Testis (tissue), 3 donors: Measurements from ENCODE around the gene B3GALNT2. TPM values are rescaled to one million over a fixed set of nuclear protein-coding genes. Genes with fewer than 3 reads are reported as not detected.
"Not testable (repeated sequence)": the region's sequence is repeated elsewhere in the genome, so short reads cannot be mapped to it uniquely, and the experiment has no call there.

ENCODE experiments used
- DNase-seq: peaks from one replicate; pipeline ENCODE4 v3.0.0-alpha.2; 2019
- H3K27ac ChIP-seq, 2 donors: fragments of 200-600 bp; sonication (generic); one replicate each; pipeline ENCODE4 v1.5.1; 2019
- H3K27me3 ChIP-seq: fragments of 200-600 bp; sonication (generic); one replicate; pipeline ENCODE4 v1.5.1; 2019
- H3K36me3 ChIP-seq: fragments of 200-600 bp; sonication (generic); one replicate; pipeline ENCODE4 v1.5.1; 2017; ENCODE audit warnings: low read depth; ENCODE audit errors: missing control alignments
- H3K4me1 ChIP-seq: fragments of 200-600 bp; sonication (generic); one replicate; pipeline ENCODE4 v1.5.1; 2019
- H3K4me3 ChIP-seq, 2 donors: fragments of 200-600 bp; sonication (generic); one replicate each; pipeline ENCODE4 v1.5.1; 2017 to 2019
- H3K9me3 ChIP-seq: fragments of 200-600 bp; sonication (generic); one replicate; pipeline ENCODE4 v1.5.1; 2017
- CTCF ChIP-seq, 3 experiments: fragments of 450-650 bp in 2 of 3; fragments of 200-600 bp in 1 of 3; sonication (generic) in 1 of 3; IDR thresholded peaks; one replicate each; pipeline ENCODE4 v1.5.1; 2016 to 2019; ENCODE audit warnings: antibody characterized with exemption in 3 of 3, mild to moderate bottlenecking in 2 of 3, moderate library complexity in 1 of 3
- POLR2A ChIP-seq: fragments of 450-650 bp; IDR thresholded peaks from one replicate; pipeline ENCODE4 v1.6.1; 2017; ENCODE audit warnings: antibody characterized with exemption, mild to moderate bottlenecking, moderate library complexity
- WGBS, 2 donors: methylation state at CpG; one replicate each; pipeline ENCODE4 v1.1.5; 2018; 5-methylcytosine and 5-hydroxymethylcytosine counted together
- intact Hi-C: fragments of 100-400 bp; cut with DNase I; formaldehyde crosslinking; loops from one replicate; pipeline ENCODE4 v1.15.1; 2023; ENCODE audit warnings: low total_unique reads
- polyA plus RNA-seq: library from polyadenylated mRNA; stranded (reverse); fragments of 350-450 nt; fragmentation: Illumina TruSeq; extraction: RNeasy Lipid Tissue Mini Kit (QIAGEN cat#74804); gene quantifications from one replicate; pipeline ENCODE4 v1.2.3, GENCODE V29; 2014; ENCODE audit warnings: low read depth, low replicate concordance; ENCODE audit not compliant: insufficient read depth
- total RNA-seq, 2 donors: library from RNA; depleted of rRNA; stranded (reverse); fragments of >200 nt; gene quantifications; one replicate each; pipeline ENCODE4 v1.2.3, GENCODE V29; 2016

The B3GALNT2 gene
- total and polyA plus RNA-seq, 3 donors from 2014 or later = 18.3 to 62.5 (median 32.3) TPM

- DNase-seq = no peak
- no peaks in the 10 kb centered on the region for H3K27me3 ChIP-seq
- H3K36me3 ChIP-seq = no peaks in the 10 kb centered on the region
- intact Hi-C loops = no loop called here
- H3K4me3 ChIP-seq = no peak overlapping the region
- no peak for TF ChIP-seq CTCF (IDR thresholded peaks at IDR 0.05)
- TF ChIP-seq POLR2A = no peak
- H3K27ac ChIP-seq = no peak overlapping the region
- WGBS, 2 donors = 93 to 97% methylated on average over 5 of the region's 5 CpGs
- no peaks in the 10 kb centered on the region for H3K4me1 ChIP-seq
- no peaks in the 10 kb centered on the region for H3K9me3 ChIP-seq
Observed at GRCh38 chr1:235483090-235483489, 21.2 kb downstream of the B3GALNT2 start.

GRCh38 chr1:235473806-235474205, 30.4 kb downstream of the B3GALNT2 start:
- DNase-seq = no peak
- Histone ChIP-seq H3K36me3 (no peaks in the 10 kb centered on the region), H3K27me3 (no peaks in the 10 kb centered on the region), H3K27ac (no peak overlapping the region), H3K4me3 (no peak overlapping the region), H3K4me1 (no peaks in the 10 kb centered on the region), H3K9me3 (no peaks in the 10 kb centered on the region)
- 74 to 79% methylated on average over 1 of the region's 1 CpG for WGBS, 2 donors
- TF ChIP-seq CTCF (IDR thresholded peaks at IDR 0.05) (no peak), POLR2A (no peak)
- intact Hi-C loops = no loop called here

GRCh38 chr1:235470741-235471439, 33.4 kb downstream of the B3GALNT2 start:
- TF ChIP-seq CTCF (IDR thresholded peaks at IDR 0.05) = no peak
- TF ChIP-seq POLR2A = no peak
- no peaks in the 10 kb centered on the region for H3K36me3 ChIP-seq
- no peaks in the 10 kb centered on the region for H3K4me1 ChIP-seq
- 73 to 83% methylated on average over 6 of the region's 6 CpGs for WGBS, 2 donors
- H3K9me3 ChIP-seq = no peaks in the 10 kb centered on the region
- H3K27ac ChIP-seq = no peak overlapping the region
- H3K4me3 ChIP-seq = no peak overlapping the region
- no peak for DNase-seq
- intact Hi-C loops = no loop called here
- no peaks in the 10 kb centered on the region for H3K27me3 ChIP-seq

- H3K36me3 ChIP-seq, H3K4me3 ChIP-seq, H3K27me3 ChIP-seq, intact Hi-C loops, DNase-seq, H3K4me1 ChIP-seq, H3K9me3 ChIP-seq, H3K27ac ChIP-seq: not testable (repeated sequence)
- WGBS, 2 donors = 95 to 100% methylated on average over 2 of the region's 2 CpGs
Observed at GRCh38 chr1:235469897-235470296, 34.4 kb downstream of the B3GALNT2 start.

GRCh38 chr1:235468970-235469369, 35.3 kb downstream of the B3GALNT2 start:
- Histone ChIP-seq H3K27me3 (no peaks in the 10 kb centered on the region), H3K4me1 (no peaks in the 10 kb centered on the region), H3K27ac (no peak overlapping the region), H3K4me3 (no peak overlapping the region), H3K36me3 (no peaks in the 10 kb centered on the region), H3K9me3 (no peaks in the 10 kb centered on the region)
- WGBS, 2 donors = 92 to 93% methylated on average over 4 of the region's 4 CpGs
- no peak for DNase-seq
- TF ChIP-seq POLR2A (no peak), CTCF (IDR thresholded peaks at IDR 0.05) (no peak)
- intact Hi-C loops = no loop called here
